NCI-H1092 (cell line): ENCODE measurements around the gene SCN8A.
"Not testable (repeated sequence)": the region's sequence is repeated elsewhere in the genome, so short reads cannot be mapped to it uniquely, and the experiment has no call there.

ENCODE experiments used
- DNase-seq: peaks from one replicate; lab custom pipeline; 2025; lab: John Stamatoyannopoulos, UW

SCN8A gene

GRCh38 chr12:51591016-51591901 lies at the start of gene SCN8A:
TSS of gene SCN8A (plus strand) at chr12:51591233. CDS start at chr12:51662818, 71,585 bp downstream.
- DNase-seq = peak; percentile 72

- no peak for DNase-seq
These were observed 44.9 kb upstream of the SCN8A start for GRCh38 chr12:51546097-51546496.

GRCh38 chr12:51547606-51548005 lies 43.4 kb upstream of the SCN8A start:
- no peak for DNase-seq

DNA sequence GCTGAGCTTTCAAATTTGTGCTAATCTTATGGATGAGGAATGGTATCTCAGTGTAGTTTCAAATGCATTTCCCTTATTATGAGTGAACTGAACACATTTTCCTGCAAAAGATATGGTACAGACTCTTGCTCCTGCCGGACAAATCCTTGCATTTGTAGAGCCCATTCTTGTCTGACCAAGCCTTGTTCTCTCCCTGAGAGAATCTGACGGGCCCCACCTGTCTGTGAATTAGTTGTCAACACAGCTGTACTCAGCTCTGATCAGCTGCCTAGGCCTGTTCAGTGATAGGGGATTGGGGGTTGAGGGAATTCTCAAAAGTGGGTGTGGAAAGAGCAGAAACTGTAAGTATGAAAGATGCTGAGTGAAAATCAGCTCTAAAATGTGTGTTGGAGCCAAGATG lies 42.8 kb upstream of the SCN8A start:
- no peak for DNase-seq

GRCh38 chr12:51549637-51550036 lies 41.4 kb upstream of the SCN8A start:
- peak; percentile 35 for DNase-seq

- not testable (repeated sequence) for DNase-seq
These were observed 22.6 kb upstream of the SCN8A start for GRCh38 chr12:51568271-51569032.

- no peak for DNase-seq
These were observed 11.6 kb upstream of the SCN8A start for GRCh38 chr12:51579321-51579850.

DNA sequence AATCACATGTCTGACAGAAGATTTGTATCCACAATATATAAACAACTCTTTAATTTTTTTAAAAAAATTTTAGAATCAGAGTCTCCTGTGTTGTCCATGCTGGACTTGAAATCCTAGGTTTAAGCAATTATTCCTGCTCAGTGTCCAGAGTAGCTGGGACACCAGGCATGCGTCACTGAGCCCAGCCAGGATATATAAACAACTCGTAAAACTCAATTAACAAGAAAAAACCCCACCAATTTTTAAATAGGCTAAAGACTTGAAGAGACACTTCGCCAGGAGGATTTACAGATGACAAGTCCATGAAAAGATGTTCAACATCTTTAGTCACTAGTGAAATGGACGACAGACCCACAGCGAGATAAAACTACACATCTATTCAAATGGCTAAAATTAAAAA lies 2.0 kb upstream of the SCN8A start:
- no peak for DNase-seq

GRCh38 chr12:51589557-51590176 lies 1.4 kb upstream of the SCN8A start:
- no peak for DNase-seq

DNA sequence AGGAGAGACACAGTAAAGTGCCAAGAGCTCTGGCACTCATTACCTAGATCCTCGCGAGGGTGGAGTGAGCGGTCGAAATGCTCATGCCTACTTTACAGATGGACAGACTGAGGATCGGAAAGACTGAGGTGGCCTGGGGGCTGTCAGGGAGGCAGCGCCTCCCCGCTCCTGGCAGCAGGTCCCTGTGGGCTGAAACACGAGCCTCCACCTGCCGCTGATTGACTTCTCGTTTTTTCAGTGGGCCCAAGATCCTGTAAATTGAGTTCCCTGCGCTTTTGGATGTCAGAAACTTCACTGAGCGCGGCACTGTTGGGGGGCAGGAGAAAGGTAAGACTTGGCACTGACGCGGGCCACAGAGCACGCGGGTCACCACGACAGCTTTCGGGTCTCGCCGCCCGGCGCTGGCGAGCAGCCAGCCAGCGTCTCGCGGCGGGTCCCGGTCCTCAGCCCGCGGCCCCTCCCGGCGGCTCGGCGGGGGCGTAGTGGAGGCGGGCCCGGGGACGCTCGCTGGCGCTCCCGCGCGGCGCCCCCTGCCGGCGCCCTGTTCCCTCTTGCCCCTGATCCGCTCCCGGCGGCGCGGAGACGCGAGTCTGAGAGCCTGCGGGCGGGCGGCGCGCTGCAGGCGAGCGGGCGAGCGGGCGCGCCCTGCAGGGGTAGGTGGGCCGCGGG lies 552 bp upstream of the SCN8A start:
- DNase-seq = peak; percentile 72

- no peak for DNase-seq
These were observed 1.1 kb downstream of the SCN8A start for GRCh38 chr12:51592034-51592705.

DNA sequence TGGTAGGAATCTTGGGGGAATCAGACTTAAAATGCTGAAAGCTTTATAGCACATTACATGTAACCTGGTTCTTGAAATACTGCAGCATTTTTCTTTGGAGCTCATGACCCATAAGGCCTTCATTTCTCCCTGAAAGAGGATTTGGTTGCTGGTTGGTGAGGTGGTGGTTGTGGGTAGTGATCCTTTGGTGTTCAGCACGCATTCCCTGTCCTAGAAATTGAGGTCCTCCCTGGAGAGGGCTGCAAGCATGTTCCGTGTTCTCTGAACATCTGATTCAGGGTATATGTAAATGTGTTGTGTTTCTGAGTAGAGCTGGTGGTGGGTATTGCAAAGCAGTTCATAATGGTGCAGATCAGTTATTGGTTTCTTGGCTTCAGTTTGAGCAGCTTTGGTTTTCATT lies 2.0 kb downstream of the SCN8A start:
- DNase-seq = no peak

DNA sequence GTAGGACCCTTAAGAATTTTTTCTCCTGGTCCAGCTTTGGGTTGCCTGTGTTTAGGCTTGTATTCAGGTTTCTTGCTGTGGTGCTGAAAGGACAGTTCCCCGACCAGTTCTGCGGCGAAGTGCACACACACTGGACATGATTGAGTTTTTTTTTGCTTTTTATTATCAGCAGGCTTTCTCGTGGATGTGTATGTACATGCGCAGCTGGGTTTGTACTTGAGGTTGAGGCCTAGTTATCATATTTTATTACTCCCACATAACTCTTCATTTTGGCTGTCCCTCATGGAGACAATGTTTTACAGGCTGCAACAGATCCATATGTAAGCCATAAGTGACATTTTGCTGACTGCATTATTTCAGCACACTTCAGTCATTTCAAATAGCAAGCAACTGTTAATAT lies 2.5 kb downstream of the SCN8A start:
- no peak for DNase-seq

DNA sequence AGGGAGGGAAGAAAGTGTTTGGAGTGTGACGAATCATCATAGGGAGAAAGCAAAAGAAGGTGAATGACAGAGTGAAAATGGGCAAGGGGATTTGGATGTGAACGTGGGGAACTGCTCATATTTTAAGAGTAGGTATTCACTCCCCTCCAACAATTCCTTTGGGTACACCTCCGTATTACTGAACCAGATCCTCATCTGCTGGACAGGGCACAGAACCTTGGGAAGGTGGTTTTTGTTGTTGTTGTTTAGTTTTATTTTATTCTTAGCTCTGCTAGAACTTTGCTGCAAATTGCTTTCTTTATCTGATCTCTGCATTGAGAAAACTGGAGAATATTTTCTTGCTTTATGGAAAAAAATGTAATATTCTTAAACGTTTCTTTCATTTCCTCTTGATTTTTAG lies 7.1 kb downstream of the SCN8A start:
- DNase-seq = no peak

DNA sequence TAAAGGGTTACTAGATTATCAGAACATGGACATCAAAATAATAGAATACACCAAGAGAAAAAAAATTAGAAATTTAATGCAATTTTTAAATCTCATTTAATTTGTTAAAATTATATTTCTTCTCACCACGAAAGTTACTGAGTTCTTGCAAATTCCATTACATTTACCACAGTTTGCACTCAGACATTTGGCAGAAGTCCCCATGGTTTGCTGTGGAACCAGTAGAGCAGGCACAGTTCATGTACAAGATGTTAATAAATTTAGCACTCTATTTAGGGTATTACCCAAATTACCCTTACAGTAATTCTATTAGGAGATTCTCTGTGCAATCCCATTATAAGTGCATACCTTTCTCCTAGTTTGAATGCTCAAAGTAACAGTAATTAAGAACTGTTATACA lies 9.7 kb downstream of the SCN8A start:
- DNase-seq = no peak

- DNase-seq = no peak
These were observed 10.2 kb downstream of the SCN8A start for GRCh38 chr12:51601241-51601640.

GRCh38 chr12:51605896-51606295 lies 14.9 kb downstream of the SCN8A start:
- not testable (repeated sequence) for DNase-seq

GRCh38 chr12:51607197-51607596 lies 16.2 kb downstream of the SCN8A start:
- DNase-seq = not testable (repeated sequence)

- no peak for DNase-seq
These were observed 29.4 kb downstream of the SCN8A start for GRCh38 chr12:51620448-51620847.

DNA sequence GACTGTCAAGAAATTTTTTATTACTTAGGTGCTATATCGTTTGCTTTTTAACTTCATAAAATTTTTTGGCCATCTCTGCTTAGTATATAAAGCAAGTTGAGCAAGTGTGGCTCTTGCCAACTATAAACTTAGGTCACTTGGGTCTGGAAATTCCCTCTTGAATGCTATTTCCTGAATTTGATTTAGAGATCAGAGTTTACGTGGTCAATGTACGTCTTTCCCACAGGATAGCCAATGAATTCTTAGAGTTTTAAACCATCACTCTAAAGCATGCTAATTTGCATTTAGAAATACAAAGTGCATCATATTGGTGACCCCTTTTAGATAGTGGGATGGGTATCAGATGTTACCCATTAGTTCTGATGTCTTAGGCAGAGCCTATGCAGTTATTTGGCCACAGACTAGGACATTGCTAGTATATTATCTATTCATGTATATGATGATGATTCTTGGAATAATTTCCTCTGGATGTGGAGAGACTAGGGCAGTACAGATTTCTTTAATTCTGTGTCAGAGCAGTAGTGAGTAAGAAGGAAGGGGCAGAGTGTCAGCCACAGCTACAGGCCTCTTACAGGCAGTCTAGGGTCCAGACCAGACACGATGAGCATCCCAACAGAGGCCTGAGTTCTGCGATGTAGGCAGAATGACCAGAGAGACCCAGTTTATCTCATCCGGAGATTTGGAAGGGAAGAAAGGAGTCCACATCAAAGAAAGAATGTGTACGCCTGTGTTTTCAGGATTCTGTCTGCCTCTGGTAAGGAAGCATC lies 30.3 kb downstream of the SCN8A start:
- no peak for DNase-seq

GRCh38 chr12:51622564-51622963 lies 31.5 kb downstream of the SCN8A start:
- no peak for DNase-seq
